Inferior parietal cortex (tissue), 1 donor: ENCODE measurements around the gene UNC13B.
A peak's percentile ranks its signal among the peaks of the same experiment; 100 is the strongest.

Source experiments
- DNase-seq: peaks from one replicate; pipeline ENCODE4 v3.0.0-alpha.2; 2016; ENCODE audit errors: extremely low spot score

UNC13B gene

DNA sequence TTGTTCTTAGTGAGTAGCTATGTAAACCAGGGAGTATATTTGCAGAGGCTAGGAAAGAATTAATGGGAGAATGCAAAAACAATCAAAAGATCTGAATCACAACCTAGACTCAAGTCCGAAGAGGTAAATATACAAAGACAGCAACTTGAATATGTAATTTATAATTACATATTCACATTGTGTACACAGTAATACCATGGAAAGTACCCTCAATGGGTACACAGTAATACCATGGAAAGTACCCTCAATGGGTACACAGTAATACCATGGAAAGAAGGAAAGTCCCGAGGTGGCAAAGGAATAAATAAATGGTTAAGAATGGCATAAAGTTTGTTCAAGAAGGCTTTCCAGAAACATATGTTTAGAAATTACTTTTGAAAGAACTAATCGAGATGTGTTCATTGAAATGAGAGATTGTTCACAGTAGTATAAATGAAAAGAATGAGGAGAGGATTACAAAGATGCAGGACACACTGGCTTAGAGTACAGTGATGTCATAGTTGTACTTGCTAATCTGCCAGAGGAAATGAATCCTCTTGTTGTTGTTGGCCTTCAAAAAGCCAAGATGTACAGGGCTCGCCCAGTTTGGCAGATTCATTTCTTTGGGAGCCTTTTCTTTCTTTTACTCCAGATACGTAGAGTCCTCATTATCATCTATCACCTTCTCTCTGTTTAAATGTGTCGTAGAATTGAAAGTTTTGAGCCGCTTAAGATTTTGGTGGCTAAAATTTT lies 116.0 kb downstream of the UNC13B start:
- DNase-seq, result peak; percentile 31

DNA sequence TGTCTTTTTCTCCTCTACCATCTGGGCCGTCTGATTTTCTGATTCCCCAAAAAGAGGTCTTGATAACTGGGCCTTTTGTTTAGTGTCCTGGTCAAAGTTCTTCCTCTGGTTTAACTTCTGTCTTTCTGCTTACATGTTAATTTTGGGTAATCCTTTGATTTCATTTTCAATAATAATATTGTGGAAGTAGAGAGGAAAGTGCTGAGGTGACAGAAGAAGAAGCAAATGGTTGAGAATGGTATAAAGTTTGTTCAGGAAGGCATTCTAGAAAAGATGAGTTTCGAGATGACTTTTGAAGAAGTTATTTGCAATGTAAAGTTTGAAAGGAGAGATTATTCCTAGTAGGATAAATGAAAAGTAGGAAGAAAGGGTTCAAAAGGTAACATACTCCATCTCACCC lies 118.1 kb downstream of the UNC13B start:
- DNase-seq, result no peak

DNA sequence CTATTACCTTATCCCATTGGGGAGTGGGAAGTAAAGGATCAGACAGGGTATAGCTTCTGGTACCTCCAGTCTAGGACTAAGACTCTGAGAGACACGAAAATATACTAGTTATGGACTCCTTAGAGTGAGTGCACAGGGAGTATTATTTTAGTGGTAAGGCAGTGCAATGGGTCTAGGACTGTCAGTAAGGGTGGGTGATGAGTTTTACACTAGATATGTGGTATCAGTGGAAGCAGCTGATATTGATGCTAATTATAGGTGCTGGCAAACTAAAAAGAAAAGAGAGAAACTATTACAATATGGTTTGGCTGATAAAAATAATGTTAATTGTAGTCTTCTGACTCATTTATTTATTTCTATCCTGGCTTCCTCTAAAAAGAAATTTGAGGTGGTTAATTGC lies 118.6 kb downstream of the UNC13B start:
- no peak for DNase-seq

DNA sequence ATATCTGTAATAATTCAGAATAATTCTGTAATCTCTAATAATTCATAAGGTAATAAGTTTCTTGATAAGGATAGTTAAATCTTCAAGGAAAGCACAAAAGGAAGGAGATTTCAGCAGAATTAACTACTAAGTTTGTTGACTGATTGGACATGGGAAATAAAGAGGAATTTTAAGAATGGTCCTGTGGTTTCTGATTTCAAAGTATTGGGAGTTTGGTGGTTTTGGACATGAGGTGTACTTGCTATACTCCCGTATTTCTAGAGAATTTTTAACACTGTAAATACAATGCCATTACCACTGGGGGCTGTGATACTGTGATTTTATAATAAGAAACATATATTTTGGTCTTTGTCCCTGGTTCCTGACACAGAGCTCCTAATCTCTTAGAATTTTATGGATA lies 123.9 kb downstream of the UNC13B start:
- no peak for DNase-seq

DNA sequence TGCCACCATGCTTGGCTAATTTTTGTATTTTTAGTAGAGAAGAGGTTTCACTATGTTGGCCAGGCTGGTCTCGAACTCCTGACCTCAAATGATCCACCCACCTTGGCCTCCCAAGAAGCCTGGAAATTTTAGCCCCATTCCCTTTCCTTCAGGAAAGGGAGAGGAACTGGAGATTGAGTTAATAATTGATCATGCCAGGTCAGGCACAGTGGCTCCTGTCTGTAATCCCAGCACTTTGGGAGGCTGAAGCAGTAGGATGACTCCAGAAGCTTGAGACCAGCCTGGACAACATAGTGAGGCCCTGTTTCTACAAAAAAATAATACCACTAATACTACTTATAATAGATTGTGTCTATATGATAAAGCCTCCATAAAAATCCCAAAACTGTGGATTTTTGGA lies 124.6 kb downstream of the UNC13B start:
- no peak for DNase-seq

DNA sequence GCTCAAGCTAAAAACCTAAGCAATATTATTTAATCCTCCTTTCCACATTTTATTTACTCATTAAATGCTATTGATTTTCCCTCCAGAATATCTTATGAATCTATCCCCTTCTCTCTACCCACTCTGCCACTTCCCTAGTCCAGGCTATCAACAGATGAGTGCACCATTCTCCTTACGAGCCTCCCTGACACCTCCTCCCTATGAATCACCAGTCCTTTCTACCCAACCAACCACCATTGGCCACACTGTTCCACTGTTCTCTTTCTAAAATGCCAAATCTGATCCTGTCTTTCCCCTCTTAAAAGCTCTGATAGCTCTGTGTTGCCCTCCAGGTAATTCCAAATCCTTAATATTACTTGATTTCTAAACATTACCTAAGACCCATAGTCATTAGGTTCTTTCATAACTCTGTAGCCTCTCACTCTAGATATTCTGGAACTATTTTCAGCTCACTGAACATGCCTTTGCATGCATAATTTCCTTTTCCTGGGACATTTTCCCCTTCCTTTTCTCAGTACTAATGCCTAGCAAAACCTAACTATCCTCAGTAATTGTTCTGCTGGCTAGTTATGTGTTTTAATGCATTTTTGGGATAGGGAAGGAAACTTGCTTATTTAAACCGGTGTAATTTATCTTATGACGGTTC lies 126.3 kb downstream of the UNC13B start:
- no peak for DNase-seq

DNA sequence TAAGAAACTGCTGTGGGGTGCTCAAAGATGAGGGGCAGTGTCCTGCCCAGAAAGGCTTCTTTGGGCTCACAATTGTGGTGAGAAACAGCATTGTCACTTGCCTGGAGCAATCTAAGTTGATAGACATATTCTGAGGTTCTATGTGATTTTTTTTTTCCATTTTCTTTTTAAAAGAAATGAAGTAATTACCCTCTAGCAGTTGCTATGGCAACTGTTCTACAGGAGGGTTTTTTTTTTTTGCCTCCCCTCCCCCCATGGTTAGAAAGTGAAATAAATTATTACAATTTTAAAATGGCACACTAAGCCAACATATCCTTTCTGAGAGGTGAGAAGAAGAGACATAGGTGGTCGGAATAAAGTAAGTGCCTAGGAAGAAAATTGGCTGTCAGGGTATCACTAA lies 127.0 kb downstream of the UNC13B start:
- DNase-seq, result no peak

DNA sequence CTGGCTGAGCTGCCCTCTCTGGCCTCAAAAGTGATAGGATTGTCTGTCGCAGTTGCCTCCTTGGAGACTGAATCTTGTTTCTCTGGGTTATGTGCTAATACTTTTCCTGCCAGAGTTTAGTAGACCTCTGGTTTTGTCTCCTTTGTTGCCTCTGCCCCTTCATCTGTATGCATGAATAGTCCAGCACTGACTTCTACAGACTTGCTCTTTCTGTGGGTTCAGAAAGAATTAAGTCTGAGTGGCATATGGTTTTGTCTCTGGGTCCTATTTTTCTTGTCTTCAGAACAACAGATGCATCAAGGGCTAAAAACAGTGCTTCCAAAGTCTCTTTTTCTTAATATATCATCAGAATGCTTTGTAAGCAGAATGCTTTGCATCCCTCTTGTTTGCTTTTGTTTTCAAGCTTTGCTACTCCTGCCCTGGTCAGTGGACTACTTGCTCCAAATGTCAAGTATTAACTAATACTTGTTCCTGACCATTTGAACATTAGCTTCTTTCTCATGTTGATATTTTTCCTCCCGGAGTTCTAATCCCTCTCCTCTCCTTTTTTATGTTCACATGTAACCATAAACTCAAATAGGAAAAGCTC lies 131.7 kb downstream of the UNC13B start:
- no peak for DNase-seq

DNA sequence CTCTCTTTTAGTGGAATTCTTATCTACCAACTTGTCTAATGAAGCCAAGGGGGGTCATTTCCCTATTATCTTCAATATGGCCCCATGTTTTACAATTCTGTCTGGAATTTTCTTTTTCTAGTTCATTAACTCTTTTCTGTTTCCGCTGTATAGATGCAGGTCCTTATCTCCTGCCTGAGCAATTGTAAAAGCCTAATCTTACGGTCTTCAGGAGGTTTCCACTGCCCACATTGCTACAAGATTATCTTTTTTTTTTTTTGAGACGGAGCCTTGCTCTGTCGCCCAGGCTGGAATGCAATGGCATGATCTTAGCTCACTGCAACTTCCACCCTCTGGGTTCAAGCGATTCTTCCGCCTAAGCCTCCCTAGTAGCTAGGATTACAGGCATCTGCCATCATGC lies 132.3 kb downstream of the UNC13B start:
- no peak for DNase-seq

DNA sequence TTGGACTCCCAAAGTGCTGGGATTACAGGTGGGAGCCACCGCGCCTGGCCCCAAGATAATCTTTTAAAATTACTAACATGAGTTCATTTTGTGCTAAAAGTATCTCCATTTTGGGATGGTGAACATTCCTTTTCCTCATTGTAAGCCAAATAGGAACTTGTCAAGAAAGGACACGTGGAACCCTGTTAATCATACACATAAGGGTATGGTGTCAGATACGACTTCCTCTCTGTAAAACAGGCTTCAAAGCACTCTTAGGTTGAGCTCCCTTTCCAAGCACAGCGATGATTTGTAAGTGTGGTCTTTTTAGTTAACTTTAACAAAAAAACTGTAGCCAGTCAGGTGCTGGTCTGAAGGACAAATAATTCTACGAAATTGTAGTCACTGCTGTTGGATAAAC lies 132.7 kb downstream of the UNC13B start:
- no peak for DNase-seq

DNA sequence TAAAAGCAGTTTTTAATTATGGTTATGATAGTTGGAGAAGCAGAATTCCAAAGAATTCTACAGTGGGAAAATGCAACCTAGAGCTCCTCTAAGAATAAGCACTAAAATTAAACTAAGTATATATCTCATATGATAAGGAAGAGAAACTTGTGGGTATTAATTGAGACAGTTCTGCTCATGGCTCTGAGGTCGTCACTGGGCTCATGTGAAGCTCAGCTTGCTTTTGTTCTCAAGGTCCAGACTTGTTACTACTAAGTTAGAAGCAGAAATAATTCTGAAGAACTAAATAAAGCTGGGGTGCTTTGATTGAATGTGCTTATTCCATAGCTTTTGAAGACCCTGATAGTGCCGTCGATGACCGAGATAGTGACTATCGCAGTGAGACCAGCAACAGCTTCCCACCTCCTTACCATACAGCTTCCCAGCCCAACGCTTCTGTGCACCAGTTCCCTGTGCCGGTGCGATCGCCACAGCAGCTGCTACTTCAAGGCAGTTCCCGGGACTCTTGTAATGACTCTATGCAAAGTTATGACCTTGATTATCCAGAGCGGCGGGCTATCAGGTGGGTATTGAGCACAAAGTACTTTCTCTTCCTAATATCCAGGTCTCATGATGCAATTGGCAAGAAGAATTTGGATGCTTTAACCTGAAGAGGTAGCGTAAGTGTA lies 133.7 kb downstream of the UNC13B start:
- no peak for DNase-seq

DNA sequence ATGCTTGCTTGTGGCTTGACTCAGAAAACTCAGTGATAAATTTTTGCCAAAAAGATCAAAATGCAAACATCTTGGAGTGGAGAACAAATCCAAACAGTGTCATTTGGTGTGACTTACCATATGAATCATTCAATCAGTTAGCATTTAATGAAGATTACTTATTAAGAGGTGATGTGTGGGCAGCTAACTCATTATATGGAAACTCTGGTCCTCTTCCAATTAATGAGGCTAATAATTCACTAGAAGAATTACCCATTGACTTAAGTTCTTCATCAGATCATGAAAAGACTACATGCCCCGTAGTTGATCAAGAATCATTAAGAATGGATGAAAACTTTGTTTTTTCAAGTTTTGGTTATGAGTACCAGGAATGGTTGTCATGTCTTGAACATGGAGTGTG lies 141.8 kb downstream of the UNC13B start:
- DNase-seq, result no peak

DNA sequence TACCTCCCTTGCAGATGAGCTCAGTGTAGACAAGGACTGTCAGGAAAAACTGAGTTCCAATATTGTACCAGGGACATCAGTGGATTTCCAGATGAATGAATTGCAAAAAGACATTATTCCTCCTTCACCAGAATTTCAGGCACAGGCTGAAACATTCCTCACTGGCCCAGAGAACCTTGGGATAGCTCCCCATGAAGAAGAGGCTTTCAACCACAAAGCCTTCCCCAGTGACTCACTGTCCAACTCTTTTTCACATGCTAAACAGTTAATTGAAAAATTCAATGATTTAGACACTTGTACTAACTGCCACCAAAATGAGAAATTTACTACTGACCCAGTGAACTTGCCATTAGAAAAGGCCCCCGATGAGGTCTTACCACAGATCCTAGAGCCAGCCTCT lies 144.5 kb downstream of the UNC13B start:
- no peak for DNase-seq

DNA sequence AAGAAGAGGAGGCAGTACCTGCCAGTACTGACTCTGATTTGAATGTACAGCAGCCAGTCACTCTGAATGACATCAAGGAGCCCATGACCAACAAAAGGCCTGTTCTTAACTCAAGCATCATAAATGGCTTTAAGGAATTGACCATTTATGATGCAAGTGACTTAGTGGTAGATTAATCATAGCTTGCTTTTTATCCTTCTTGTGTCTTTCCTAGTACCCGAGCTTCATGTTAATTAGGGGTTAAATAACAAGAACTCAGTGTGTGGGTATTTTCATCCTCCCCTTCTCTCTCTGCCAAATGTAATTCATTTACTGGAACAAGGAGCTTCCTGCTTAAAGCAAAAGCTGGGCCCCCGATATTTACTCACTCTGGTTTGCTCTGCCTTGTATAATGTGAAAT lies 146.5 kb downstream of the UNC13B start:
- no peak for DNase-seq

DNA sequence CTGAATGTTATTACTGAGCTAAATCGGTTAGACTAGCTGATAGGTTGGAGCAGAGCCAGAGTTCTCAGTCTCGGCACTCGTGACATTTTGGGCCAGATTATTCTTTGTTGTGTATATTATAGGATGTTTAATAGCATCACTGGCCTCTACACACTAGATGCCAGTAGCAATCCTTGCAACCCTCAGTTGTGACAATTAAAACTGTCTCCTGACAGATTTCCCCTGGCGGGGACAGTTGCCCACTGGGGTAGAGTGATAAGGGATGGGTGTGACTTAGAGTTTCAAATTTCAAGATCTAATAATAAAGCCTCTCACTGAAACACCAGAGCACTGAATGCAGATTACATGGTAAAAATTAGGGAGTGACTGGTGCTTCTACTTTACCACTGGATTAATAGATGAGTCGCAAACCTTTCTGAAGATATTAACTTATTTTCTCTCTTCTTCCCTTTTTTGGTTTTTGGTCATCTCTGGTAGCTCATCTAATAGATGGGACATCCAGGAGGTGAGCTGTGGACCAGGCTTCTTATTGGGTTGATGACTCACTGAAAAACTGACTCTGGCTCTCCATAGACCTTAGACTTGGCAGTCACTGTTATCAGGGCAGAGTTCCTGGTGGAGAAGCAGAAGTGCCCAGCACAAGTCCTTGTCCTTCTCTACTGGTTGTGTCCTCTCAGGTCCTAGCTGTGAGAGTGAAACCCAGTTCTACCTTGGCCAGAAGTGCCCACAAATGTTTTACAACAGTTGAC lies 150.3 kb downstream of the UNC13B start:
- DNase-seq, result no peak

DNA sequence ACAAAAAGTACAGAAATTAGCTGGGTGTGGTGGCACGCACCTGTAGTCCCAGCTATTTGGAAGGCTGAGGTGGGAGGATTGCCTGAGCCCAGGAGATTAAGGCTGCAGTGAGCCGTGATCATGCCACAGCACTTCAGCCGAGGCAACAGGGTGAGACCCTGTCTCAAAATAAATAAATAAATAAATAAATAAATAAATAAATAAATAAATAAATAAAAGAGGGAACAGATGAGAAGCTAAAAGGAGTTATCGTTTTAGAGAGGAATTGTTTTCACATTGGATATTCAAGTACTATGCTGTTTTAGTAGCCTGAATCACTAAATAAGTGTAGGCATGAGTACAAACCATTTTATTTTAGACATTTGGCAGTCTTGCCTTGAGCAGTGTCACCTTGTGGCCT lies 151.7 kb downstream of the UNC13B start:
- no peak for DNase-seq

DNA sequence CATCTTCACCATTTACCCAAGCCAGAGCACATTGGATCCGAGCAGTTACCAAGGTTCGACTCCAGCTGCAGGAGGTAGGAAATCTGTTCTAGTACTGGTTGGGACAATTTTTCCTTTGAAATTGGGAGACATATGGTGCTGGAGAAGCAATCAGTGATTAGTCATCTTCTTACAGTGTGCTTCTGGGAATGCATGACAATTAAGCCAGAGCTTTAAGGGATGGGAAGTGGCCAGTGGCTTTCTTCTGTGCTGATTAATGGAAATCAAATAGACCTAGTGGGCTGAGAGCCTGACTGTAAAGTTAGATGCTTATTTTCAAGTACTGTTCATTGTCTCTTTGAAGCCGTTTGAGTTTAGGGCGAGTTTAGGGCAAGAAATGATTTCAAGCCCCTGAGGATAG lies 152.1 kb downstream of the UNC13B start:
- DNase-seq, result no peak

DNA sequence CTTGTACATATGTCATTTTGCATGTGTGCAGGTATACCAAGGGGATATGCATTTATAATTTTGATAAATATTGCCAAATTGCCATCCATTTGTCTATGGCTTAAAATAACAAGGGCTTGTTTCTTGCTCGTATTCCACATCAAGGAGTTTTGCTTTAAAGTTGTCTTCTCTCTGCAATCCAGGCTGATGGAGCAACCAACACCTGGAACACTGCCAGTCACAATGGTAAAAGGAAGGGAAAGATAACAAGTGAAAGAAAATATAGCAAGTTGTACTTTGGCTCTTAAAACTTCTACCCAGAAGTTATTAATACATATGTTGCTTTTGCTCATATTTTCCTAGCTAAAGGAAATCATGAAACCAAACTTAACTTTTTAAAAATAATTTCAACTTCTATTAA lies 156.9 kb downstream of the UNC13B start:
- DNase-seq, result no peak

DNA sequence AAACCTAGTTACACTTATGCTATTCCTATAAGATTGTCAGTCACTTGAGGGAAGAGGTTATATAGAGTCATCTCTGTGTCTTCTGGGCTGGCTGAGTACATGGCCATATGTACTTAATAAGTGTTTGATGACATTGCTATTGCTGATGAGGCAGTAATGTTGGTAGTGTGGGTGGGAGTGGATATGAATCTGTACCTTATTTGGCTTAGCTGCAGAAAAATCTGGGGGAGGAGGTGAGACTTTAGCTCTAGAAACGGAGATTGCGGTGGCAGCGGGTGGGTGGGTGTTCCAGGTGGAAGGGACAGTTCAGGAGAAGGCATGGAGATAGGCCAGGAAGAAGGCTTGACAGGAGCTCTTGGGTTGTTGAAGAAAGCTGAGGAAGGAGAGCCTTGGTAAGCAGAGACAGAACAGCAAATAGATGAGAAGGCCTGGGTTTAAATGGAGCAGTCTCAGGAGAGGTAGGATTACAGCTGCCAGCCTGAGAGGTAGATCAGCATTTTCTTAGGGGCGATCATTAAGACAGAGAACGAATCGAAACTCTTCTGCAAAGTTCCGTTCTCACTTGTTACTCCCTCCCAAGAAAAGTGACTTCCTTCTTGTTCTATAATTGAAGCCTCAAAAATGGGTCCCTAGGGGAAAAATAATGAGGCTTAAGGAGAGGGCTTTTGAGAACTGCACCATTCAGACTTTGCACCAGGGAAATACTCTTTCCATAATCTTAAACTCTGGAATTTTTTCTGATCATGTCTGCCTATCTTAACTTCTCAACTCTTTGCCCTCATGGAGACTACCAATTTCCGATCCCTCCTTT lies 160.5 kb downstream of the UNC13B start:
- no peak for DNase-seq

DNA sequence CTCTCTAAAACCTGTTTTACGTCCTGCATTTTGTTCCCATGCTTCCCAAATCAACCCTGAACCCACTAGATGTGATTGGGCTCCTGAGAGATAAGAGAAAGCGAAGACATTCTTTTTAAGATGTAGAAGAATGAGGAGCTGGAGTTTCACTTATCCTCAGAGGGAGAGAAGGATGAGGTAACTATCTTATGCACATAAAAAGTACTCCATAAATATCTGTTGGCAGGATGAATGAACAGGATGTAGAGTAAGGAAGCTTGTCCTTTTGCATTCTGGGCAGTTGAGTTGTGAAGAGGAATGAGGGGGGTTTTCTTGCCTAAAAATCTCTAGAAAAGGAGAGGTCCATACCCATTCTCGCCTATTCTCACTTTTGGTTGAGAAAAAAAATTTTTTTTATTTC lies 163.2 kb downstream of the UNC13B start:
- DNase-seq, result no peak

DNA sequence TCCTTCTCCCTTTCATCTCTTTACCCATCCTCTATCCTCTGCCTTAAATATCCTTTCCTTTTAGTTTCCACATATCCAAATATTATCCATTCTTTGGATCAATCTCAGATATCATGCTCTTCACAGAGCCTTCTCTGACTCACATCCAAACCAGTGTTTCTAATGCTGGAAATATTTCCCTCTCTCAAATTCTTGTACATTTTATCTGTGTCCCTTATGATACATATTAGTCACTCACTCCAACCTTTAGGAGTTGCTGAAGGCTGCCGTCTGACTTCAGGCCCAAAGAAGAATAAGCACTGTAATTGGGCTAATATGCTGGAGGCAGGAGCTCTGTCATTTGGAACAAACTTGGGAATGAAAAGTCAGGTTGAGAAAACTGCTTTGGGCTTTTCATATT lies 171.7 kb downstream of the UNC13B start:
- DNase-seq, result no peak
